Gastroesophageal sphincter (tissue), 4 donors: ENCODE measurements around the gene CDKAL1. TPM values are rescaled to one million over a fixed set of nuclear protein-coding genes. Genes with fewer than 3 reads are reported as not detected.
"Not testable (repeated sequence)": the region's sequence is repeated elsewhere in the genome, so short reads cannot be mapped to it uniquely, and the experiment has no call there.

Experiments
- ATAC-seq: fragments of 150-250 bp; one replicate; pipeline ENCODE4 v1.9.1; 2016; ENCODE audit warnings: mild to moderate bottlenecking, moderate library complexity
- H3K27ac ChIP-seq, 4 donors: fragments of 200-600 bp; sonication (generic) in 3 of 4; 1 replicate in 3 of 4; 2 replicates in 1 of 4; pipeline ENCODE4 v1.5.1; 2016 to 2019
- H3K27me3 ChIP-seq: fragments of 200-600 bp; sonication (generic); one replicate; pipeline ENCODE4 v1.5.1; 2019
- H3K36me3 ChIP-seq, 2 donors: fragments of 200-600 bp; sonication (generic); one replicate each; pipeline ENCODE4 v1.5.1; 2019; ENCODE audit warnings: control low read depth in 1 of 2
- H3K4me1 ChIP-seq, 3 donors: fragments of 200-600 bp; sonication (generic); 1 replicate in 2 of 3; 2 replicates in 1 of 3; pipeline ENCODE4 v1.5.1; 2016 to 2019; ENCODE audit warnings: control low read depth in 2 of 3
- H3K4me3 ChIP-seq, 2 donors: fragments of 200-600 bp; sonication (generic); one replicate each; pipeline ENCODE4 v1.5.1; 2019; ENCODE audit warnings: mild to moderate bottlenecking in 1 of 2, moderate library complexity in 1 of 2
- H3K9me3 ChIP-seq, 3 donors: fragments of 200-600 bp; sonication (generic); one replicate each; pipeline ENCODE4 v1.5.1; 2017 to 2019; ENCODE audit warnings: control low read depth in 2 of 3
- EP300 ChIP-seq: sonication (generic); formaldehyde crosslinking; IDR thresholded peaks from one replicate; pipeline ENCODE4 v1.6.1; 2017; ENCODE audit warnings: antibody characterized with exemption, mild to moderate bottlenecking
- POLR2A ChIP-seq, 2 donors: fragments of 450-650 bp; IDR thresholded peaks; one replicate each; pipeline ENCODE4 v1.6.1; 2017; ENCODE audit warnings: antibody characterized with exemption in 2 of 2, mild to moderate bottlenecking in 2 of 2, moderate library complexity in 1 of 2
- POLR2AphosphoS5 ChIP-seq: sonication (generic); formaldehyde crosslinking; IDR thresholded peaks from one replicate; pipeline ENCODE4 v1.6.1; 2017; ENCODE audit warnings: antibody characterized with exemption
- WGBS, 2 donors: methylation state at CpG; one replicate each; pipeline ENCODE4 v1.1.5; 2018; ENCODE audit warnings: low coverage in 1 of 2; 5-methylcytosine and 5-hydroxymethylcytosine counted together
- total RNA-seq, 4 donors: library from RNA; depleted of rRNA; stranded (reverse); fragments of >200 nt; gene quantifications; one replicate each; pipeline ENCODE4 v1.1.0, GENCODE V29; 2016
- TF ChIP-seq, protein P1 (sequence below), 4 experiments: fragments of 200-600 bp in 2 of 4; fragments of 450-650 bp in 2 of 4; sonication (generic) in 1 of 4; IDR thresholded peaks; one replicate each; pipeline ENCODE4 v1.5.1; 2017 to 2019; ENCODE audit warnings: antibody characterized with exemption in 4 of 4, mild to moderate bottlenecking in 2 of 4, moderate library complexity in 2 of 4

CDKAL1 gene
- total RNA-seq, 4 donors from 2014 or later = 10.9 to 17.9 (median 15.0) TPM

DNA sequence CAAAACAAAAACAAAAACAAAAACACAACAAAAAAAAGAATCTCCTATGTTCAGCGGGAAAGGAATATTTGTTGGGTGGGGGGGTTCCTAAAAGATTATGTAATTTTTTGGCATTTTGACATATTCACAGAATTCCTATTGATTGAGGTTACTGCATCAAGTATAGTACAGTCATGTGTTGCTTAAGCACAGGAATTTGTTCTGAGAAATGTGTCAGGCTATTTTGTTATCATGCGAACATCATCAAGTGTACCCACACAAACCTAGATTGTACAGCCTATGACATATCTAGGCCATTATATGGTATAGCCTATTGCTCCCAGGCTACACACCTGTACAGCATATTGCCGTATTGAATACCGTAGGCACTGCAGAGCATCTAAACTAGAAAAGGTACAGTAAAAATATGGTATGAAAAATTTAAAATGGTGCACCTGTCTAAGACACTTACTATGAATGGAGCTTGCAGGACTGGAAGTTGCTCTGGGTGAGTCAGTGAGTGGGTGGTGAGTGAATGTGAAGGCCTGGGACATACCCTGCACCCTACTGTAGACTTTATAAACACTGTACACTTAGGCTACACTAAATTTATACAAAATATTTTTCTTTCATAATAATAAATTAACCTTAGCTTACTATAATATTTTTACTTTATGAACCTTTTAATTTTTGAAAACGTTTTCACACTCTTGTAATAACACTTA, 110.6 kb downstream of the CDKAL1 start:
- 73 to 96% methylated on average over 5 of the region's 5 CpGs for WGBS, 2 donors
- Histone ChIP-seq H3K27me3 (no peaks in the 10 kb centered on the region), H3K9me3 (no peaks in the 10 kb centered on the region), H3K4me1 (no peaks in the 10 kb centered on the region), H3K36me3 (peaks cover 0 to 3% of the 10 kb centered on the region in 2 donors), H3K27ac (no peak overlapping the region), H3K4me3 (no peak overlapping the region)
- no peak for ATAC-seq
- TF ChIP-seq POLR2AphosphoS5 = no peak
- TF ChIP-seq, protein P1, sequence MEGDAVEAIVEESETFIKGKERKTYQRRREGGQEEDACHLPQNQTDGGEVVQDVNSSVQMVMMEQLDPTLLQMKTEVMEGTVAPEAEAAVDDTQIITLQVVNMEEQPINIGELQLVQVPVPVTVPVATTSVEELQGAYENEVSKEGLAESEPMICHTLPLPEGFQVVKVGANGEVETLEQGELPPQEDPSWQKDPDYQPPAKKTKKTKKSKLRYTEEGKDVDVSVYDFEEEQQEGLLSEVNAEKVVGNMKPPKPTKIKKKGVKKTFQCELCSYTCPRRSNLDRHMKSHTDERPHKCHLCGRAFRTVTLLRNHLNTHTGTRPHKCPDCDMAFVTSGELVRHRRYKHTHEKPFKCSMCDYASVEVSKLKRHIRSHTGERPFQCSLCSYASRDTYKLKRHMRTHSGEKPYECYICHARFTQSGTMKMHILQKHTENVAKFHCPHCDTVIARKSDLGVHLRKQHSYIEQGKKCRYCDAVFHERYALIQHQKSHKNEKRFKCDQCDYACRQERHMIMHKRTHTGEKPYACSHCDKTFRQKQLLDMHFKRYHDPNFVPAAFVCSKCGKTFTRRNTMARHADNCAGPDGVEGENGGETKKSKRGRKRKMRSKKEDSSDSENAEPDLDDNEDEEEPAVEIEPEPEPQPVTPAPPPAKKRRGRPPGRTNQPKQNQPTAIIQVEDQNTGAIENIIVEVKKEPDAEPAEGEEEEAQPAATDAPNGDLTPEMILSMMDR (IDR thresholded peaks at IDR 0.05) = no peak
- TF ChIP-seq POLR2A (IDR thresholded peaks at IDR 0.05) = no peak
- TF ChIP-seq EP300 = no peak

DNA sequence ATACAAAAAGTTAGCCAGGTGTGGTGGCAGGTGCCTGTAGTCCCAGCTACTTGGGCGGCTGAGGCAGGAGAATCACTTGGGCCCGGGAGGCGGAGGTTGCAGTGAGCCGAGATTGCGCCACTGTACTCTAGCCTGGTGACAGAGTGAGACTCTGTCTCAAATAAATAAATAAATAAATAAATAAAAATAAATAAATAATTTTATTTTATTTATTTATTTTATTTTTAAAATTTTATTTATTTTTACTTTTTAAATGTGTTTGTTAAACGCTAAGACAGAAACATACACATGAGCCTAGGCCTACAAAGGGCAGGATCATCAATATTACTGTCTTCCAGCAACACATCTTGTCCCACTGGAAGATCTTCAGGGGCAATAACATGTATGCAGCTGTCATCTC, 111.3 kb downstream of the CDKAL1 start:
- H3K27me3 ChIP-seq, H3K27ac ChIP-seq, H3K36me3 ChIP-seq, H3K4me1 ChIP-seq, ATAC-seq, H3K9me3 ChIP-seq, H3K4me3 ChIP-seq: not testable (repeated sequence)
- 83 to 95% methylated on average over 5 to 6 of the region's 6 CpGs for WGBS, 2 donors

DNA sequence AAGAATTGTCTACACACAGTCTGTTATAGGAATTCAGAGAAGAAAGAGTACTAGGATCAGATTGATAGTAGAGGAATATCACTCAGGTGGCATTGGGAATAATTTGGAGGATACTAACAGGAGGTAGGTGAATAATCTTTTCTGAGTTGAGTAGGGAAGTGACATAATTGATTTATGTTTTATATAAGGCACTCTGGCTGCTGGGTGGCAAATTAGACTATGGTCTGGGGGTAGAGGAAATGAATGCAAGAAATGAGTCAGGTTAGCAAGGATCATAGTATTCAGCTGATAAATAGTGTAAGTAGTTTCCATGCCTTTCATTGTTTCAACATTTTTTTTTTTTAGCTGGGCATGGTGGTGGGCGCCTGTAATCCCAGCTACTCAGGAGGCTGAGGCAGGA, 113.3 kb downstream of the CDKAL1 start:
- WGBS, 2 donors = 100% methylated on average over 1 of the region's 1 CpG; no CpG with 5 or more reads in 1 of the 2 donors
- Histone ChIP-seq H3K27me3 (no peaks in the 10 kb centered on the region), H3K4me1 (no peaks in the 10 kb centered on the region), H3K9me3 (no peaks in the 10 kb centered on the region), H3K4me3 (no peak overlapping the region), H3K36me3 (peaks cover 0 to 5% of the 10 kb centered on the region in 2 donors), H3K27ac (no peak overlapping the region)
- TF ChIP-seq POLR2A (IDR thresholded peaks at IDR 0.05) = no peak
- no peak for TF ChIP-seq EP300
- TF ChIP-seq, protein P1 (IDR thresholded peaks at IDR 0.05) = no peak
- no peak for TF ChIP-seq POLR2AphosphoS5
- no peak for ATAC-seq

DNA sequence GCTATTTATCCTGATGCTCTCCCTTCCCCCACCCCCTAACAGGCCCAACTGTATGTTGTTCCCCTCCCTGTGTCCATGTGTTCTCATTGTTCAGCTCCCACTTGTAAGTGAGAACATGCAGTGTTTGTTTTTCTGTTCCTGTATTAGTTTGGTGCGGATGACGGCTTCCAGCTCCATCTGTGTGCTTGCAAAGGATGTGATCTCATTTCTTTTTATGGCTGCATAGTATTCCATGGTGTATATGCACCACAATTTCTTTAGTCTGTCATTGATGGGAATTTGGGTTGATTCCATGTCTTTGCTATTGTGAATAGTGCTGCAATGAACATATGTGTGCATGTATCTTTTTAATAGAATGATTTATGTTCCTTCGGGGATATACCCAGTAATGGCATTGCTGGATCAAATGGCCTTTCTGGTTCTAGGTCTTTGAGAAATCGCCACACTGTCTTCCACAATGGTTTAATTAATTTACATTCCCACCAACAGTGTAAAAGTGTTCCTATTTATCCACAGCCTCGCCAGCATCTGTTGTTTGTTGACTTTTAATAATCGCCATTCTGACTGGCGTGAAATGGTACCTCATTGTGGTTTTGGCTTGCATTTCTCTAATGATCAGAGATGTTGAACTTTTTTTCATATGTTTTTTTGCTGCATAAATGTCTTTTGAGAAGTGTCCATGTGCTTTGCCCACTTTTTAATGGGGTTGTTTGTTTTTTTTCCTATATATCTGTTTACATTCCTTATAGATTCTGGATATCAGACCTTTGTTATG, 115.6 kb downstream of the CDKAL1 start:
- H3K36me3 ChIP-seq = peaks cover 0 to 16% of the 10 kb centered on the region in 2 donors
- not testable (repeated sequence) for H3K4me1 ChIP-seq, H3K4me3 ChIP-seq, H3K27ac ChIP-seq, H3K27me3 ChIP-seq, H3K9me3 ChIP-seq, ATAC-seq
- WGBS, 2 donors = 95% methylated on average over 6 to 7 of the region's 7 CpGs

GRCh38 chr6:20652299-20653084, 118.2 kb downstream of the CDKAL1 start:
- WGBS, 2 donors = 61 to 71% methylated on average over 7 to 8 of the region's 8 CpGs
- Histone ChIP-seq H3K4me3 (no peak overlapping the region), H3K4me1 (no peaks in the 10 kb centered on the region), H3K36me3 (peaks cover 0 to 16% of the 10 kb centered on the region in 2 donors), H3K27ac (no peak overlapping the region), H3K9me3 (no peaks in the 10 kb centered on the region), H3K27me3 (no peaks in the 10 kb centered on the region)
- no peak for ATAC-seq
- TF ChIP-seq POLR2A (IDR thresholded peaks at IDR 0.05) = no peak
- TF ChIP-seq, protein P1 (IDR thresholded peaks at IDR 0.05) = no peak
- TF ChIP-seq EP300 = no peak
- no peak for TF ChIP-seq POLR2AphosphoS5
